Activated gamma-delta T cell treated with Interleukin-2 at 50 U/mL for 16 hours (primary cell): Measurements from ENCODE around the gene NR5A1.

Experiments used
- DNase-seq: peaks from one replicate; pipeline ENCODE4 v3.0.0-alpha.2; 2020

NR5A1 gene

GRCh38 chr9:124479947-124480620 lies 27.1 kb downstream of the NR5A1 start:
- no peak for DNase-seq

GRCh38 chr9:124479371-124479770 lies 27.8 kb downstream of the NR5A1 start:
- no peak for DNase-seq

GRCh38 chr9:124478354-124478753 lies 28.8 kb downstream of the NR5A1 start:
- DNase-seq = no peak

- DNase-seq = no peak
Observed at GRCh38 chr9:124477648-124478285, 29.4 kb downstream of the NR5A1 start.

- no peak for DNase-seq
Observed at GRCh38 chr9:124477211-124477647, 30.0 kb downstream of the NR5A1 start.

- DNase-seq = no peak
Observed at GRCh38 chr9:124475868-124476690, 31.1 kb downstream of the NR5A1 start.

GRCh38 chr9:124475158-124475867 lies 31.9 kb downstream of the NR5A1 start:
- no peak for DNase-seq

- no peak for DNase-seq
Observed at GRCh38 chr9:124474151-124474550, 33.0 kb downstream of the NR5A1 start.

- DNase-seq = no peak
Observed at GRCh38 chr9:124473310-124473709, 33.9 kb downstream of the NR5A1 start.

- DNase-seq = no peak
Observed at GRCh38 chr9:124472770-124473169, 34.4 kb downstream of the NR5A1 start.

GRCh38 chr9:124471761-124472160 lies 35.4 kb downstream of the NR5A1 start:
- DNase-seq = no peak

- DNase-seq = no peak
Observed at GRCh38 chr9:124470726-124471125, 36.5 kb downstream of the NR5A1 start.

GRCh38 chr9:124470306-124470705 lies 36.9 kb downstream of the NR5A1 start:
- DNase-seq = no peak

GRCh38 chr9:124469011-124469832 lies 38.0 kb downstream of the NR5A1 start:
- no peak for DNase-seq

GRCh38 chr9:124468061-124468740 lies 39.0 kb downstream of the NR5A1 start:
- DNase-seq = no peak

GRCh38 chr9:124467410-124468060 lies 39.7 kb downstream of the NR5A1 start:
- DNase-seq = no peak

- DNase-seq = no peak
Observed at GRCh38 chr9:124465736-124466135, 41.5 kb downstream of the NR5A1 start.

GRCh38 chr9:124462739-124463138 lies 44.5 kb downstream of the NR5A1 start:
- no peak for DNase-seq

GRCh38 chr9:124458441-124458840 lies 48.8 kb downstream of the NR5A1 start:
- DNase-seq = no peak

GRCh38 chr9:124457887-124458431 lies 49.2 kb downstream of the NR5A1 start:
- no peak for DNase-seq
